Keratinocyte (primary cell): ENCODE measurements around the gene ERRFI1.

ENCODE experiments used
- CTCF ChIP-seq, 3 experiments: IDR thresholded peaks in 1 of 3; conservative IDR thresholded peaks in 1 of 3; optimal IDR thresholded peaks in 1 of 3; 2 replicates in 2 of 3; 3 replicates in 1 of 3; pipeline versions ENCODE3 to v1.5.1; 2011; ENCODE audit warnings: low read length in 3 of 3, mild to moderate bottlenecking in 3 of 3, moderate library complexity in 2 of 3, control low read depth in 1 of 3, inconsistent platforms in 1 of 3; ENCODE audit not compliant: insufficient read depth in 2 of 3; ENCODE audit errors: extremely low read depth in 1 of 3
- EZH2 ChIP-seq: IDR thresholded peaks from one replicate; pipeline ENCODE4 v1.6.1; 2012; ENCODE audit warnings: inconsistent platforms, mild to moderate bottlenecking, low read length, moderate library complexity

GRCh38 chr1:8035289-8035688 is 9.2 kb upstream of the ERRFI1 start:
- no peak for TF ChIP-seq CTCF (optimal IDR thresholded peaks at IDR 0.05 in 1 of 3, IDR thresholded peaks at IDR 0.05 in 1 of 3, conservative IDR thresholded peaks at IDR 0.05 in 1 of 3; ENCODE audit: extremely low read depth in 1 of 3, insufficient read depth in 2 of 3, low read length in 3 of 3)
- no peak for TF ChIP-seq EZH2
